Activated T-helper 2 cell treated with anti-CD3 and anti-CD28 coated beads, Interferon-gamma antibody, Interleukin-2, Interleukin-4, amounts not matched to agents 10 μg/mL and 5 μg/mL and 100 μg/mL, durations not matched to agents 14 hours and 24 hours and 36 hours (primary cell): ENCODE results near the gene NIPAL1. TPM values are rescaled to one million over a fixed set of nuclear protein-coding genes. Genes with fewer than 3 reads are reported as not detected.

Source experiments
- DNase-seq: peaks from one replicate; pipeline ENCODE4 v3.0.0; 2021; ENCODE audit warnings: low spot score
- H3K27ac Mint-ChIP-seq: one replicate; pipeline ENCODE4 v1.8.0; 2021; ENCODE audit warnings: mixed read lengths
- H3K27me3 Mint-ChIP-seq: one replicate; pipeline ENCODE4 v1.8.0; 2021; ENCODE audit warnings: low read depth, mixed read lengths
- H3K36me3 Mint-ChIP-seq: one replicate; pipeline ENCODE4 v1.8.0; 2021; ENCODE audit warnings: low read depth, mixed read lengths
- H3K4me1 Mint-ChIP-seq: one replicate; pipeline ENCODE4 v1.8.0; 2021; ENCODE audit warnings: low read depth, mixed read lengths
- H3K4me3 Mint-ChIP-seq: one replicate; pipeline ENCODE4 v1.8.0; 2021; ENCODE audit warnings: low read depth, mild to moderate bottlenecking, moderate library complexity, mixed read lengths
- H3K9me3 Mint-ChIP-seq: one replicate; pipeline ENCODE4 v1.8.0; 2021; ENCODE audit warnings: mixed read lengths
- intact Hi-C: fragments of 100-400 bp; cut with micrococcal nuclease; formaldehyde crosslinking; loops from one replicate; pipeline ENCODE4 v1.15.1; 2023
- total RNA-seq: library from RNA; stranded (reverse); gene quantifications from 2 replicates; pipeline ENCODE4 v1.2.3, GENCODE V29; 2022

The NIPAL1 gene
- total RNA-seq, 1 donor from 2014 or later = 0.82 TPM

- no peak for DNase-seq
- Mint-ChIP-seq H3K9me3 (no peaks in the 10 kb centered on the region), H3K36me3 (no peaks in the 10 kb centered on the region), H3K27ac (no peak overlapping the region), H3K4me1 (peaks cover 40% of the 10 kb centered on the region), H3K27me3 (peaks cover 76% of the 10 kb centered on the region), H3K4me3 (no peak overlapping the region)
- intact Hi-C loops = loop anchor here (2.0 to 5.0 kb wide), 2 partner anchors 57 to 116 kb away; no protein-coding TSS in a partner anchor
Measured at GRCh38 chr4:48046059-48046458, 29.5 kb downstream of the NIPAL1 start.

GRCh38 chr4:48047421-48047844, 30.9 kb downstream of the NIPAL1 start:
- peaks cover 32% of the 10 kb centered on the region for H3K4me1 Mint-ChIP-seq
- peak overlapping the region; percentile 34 for H3K4me3 Mint-ChIP-seq
- no peaks in the 10 kb centered on the region for H3K9me3 Mint-ChIP-seq
- H3K27ac Mint-ChIP-seq = peak overlapping the region; percentile 3
- H3K36me3 Mint-ChIP-seq = no peaks in the 10 kb centered on the region
- H3K27me3 Mint-ChIP-seq = peaks cover 72% of the 10 kb centered on the region
- DNase-seq = peak; percentile 48
- intact Hi-C loops = loop anchor here (1.0 to 5.0 kb wide), 3 partner anchors 11 to 115 kb away; no protein-coding TSS in a partner anchor

GRCh38 chr4:48047896-48048295, 31.3 kb downstream of the NIPAL1 start:
- H3K36me3 Mint-ChIP-seq = no peaks in the 10 kb centered on the region
- H3K4me3 Mint-ChIP-seq = no peak overlapping the region
- peaks cover 29% of the 10 kb centered on the region for H3K4me1 Mint-ChIP-seq
- H3K9me3 Mint-ChIP-seq = no peaks in the 10 kb centered on the region
- intact Hi-C loops = loop anchor here (1.0 to 5.0 kb wide), 3 partner anchors 12 to 114 kb away; no protein-coding TSS in a partner anchor
- peaks cover 67% of the 10 kb centered on the region for H3K27me3 Mint-ChIP-seq
- H3K27ac Mint-ChIP-seq = no peak overlapping the region
- no peak for DNase-seq

- DNase-seq = no peak
- H3K27ac Mint-ChIP-seq = no peak overlapping the region
- H3K9me3 Mint-ChIP-seq = no peaks in the 10 kb centered on the region
- H3K27me3 Mint-ChIP-seq = peaks cover 54% of the 10 kb centered on the region
- H3K4me3 Mint-ChIP-seq = no peak overlapping the region
- H3K4me1 Mint-ChIP-seq = peaks cover 22% of the 10 kb centered on the region
- intact Hi-C loops = loop anchor here (5.0 kb wide), 1 partner anchor 113 kb away; no protein-coding TSS in a partner anchor
- no peaks in the 10 kb centered on the region for H3K36me3 Mint-ChIP-seq
Measured at GRCh38 chr4:48049483-48049882, 32.9 kb downstream of the NIPAL1 start.

- no peaks in the 10 kb centered on the region for H3K36me3 Mint-ChIP-seq
- peaks cover 18% of the 10 kb centered on the region for H3K4me1 Mint-ChIP-seq
- intact Hi-C loops = no loop called here
- no peak for DNase-seq
- peaks cover 45% of the 10 kb centered on the region for H3K27me3 Mint-ChIP-seq
- no peaks in the 10 kb centered on the region for H3K9me3 Mint-ChIP-seq
- H3K27ac Mint-ChIP-seq = no peak overlapping the region
- H3K4me3 Mint-ChIP-seq = no peak overlapping the region
Measured at GRCh38 chr4:48051078-48051477, 34.5 kb downstream of the NIPAL1 start.

- no peaks in the 10 kb centered on the region for H3K4me1 Mint-ChIP-seq
- peaks cover 15% of the 10 kb centered on the region for H3K27me3 Mint-ChIP-seq
Measured at GRCh38 chr4:48058617-48059530, 42.3 kb downstream of the NIPAL1 start.

GRCh38 chr4:48064349-48064748, 47.8 kb downstream of the NIPAL1 start:
- intact Hi-C loops = no loop called here
- H3K9me3 Mint-ChIP-seq = peaks cover 26% of the 10 kb centered on the region
- H3K27me3 Mint-ChIP-seq = peaks cover 11% of the 10 kb centered on the region
- no peak overlapping the region for H3K27ac Mint-ChIP-seq
- peaks cover 5% of the 10 kb centered on the region for H3K4me1 Mint-ChIP-seq
- no peaks in the 10 kb centered on the region for H3K36me3 Mint-ChIP-seq
- no peak for DNase-seq
- no peak overlapping the region for H3K4me3 Mint-ChIP-seq

More at GRCh38 chr4:48058617-48059530, 42.3 kb downstream of the NIPAL1 start:
- Mint-ChIP-seq H3K36me3 (no peaks in the 10 kb centered on the region), H3K9me3 (peaks cover 34% of the 10 kb centered on the region), H3K27ac (no peak overlapping the region), H3K4me3 (no peak overlapping the region)
- intact Hi-C loops = no loop called here
- DNase-seq = no peak

GRCh38 chr4:48065587-48066052, 49.0 kb downstream of the NIPAL1 start:
- H3K27me3 Mint-ChIP-seq = peaks cover 7% of the 10 kb centered on the region
- intact Hi-C loops = no loop called here
- peaks cover 5% of the 10 kb centered on the region for H3K4me1 Mint-ChIP-seq
- H3K27ac Mint-ChIP-seq = no peak overlapping the region
- peaks cover 15% of the 10 kb centered on the region for H3K9me3 Mint-ChIP-seq
- DNase-seq = no peak
- H3K36me3 Mint-ChIP-seq = no peaks in the 10 kb centered on the region
- no peak overlapping the region for H3K4me3 Mint-ChIP-seq

GRCh38 chr4:48067536-48067935, 51.0 kb downstream of the NIPAL1 start:
- Mint-ChIP-seq H3K27ac (no peak overlapping the region), H3K36me3 (no peaks in the 10 kb centered on the region), H3K4me1 (peaks cover 5% of the 10 kb centered on the region), H3K9me3 (no peaks in the 10 kb centered on the region), H3K27me3 (no peaks in the 10 kb centered on the region), H3K4me3 (no peak overlapping the region)
- DNase-seq = no peak
- intact Hi-C loops = no loop called here

- no peaks in the 10 kb centered on the region for H3K9me3 Mint-ChIP-seq
- no peak overlapping the region for H3K4me3 Mint-ChIP-seq
- H3K36me3 Mint-ChIP-seq = no peaks in the 10 kb centered on the region
- no peak overlapping the region for H3K27ac Mint-ChIP-seq
- H3K27me3 Mint-ChIP-seq = no peaks in the 10 kb centered on the region
- H3K4me1 Mint-ChIP-seq = peaks cover 5% of the 10 kb centered on the region
- DNase-seq = no peak
- intact Hi-C loops = no loop called here
Measured at GRCh38 chr4:48068182-48068581, 51.6 kb downstream of the NIPAL1 start.

GRCh38 chr4:48069026-48069425, 52.5 kb downstream of the NIPAL1 start:
- Mint-ChIP-seq H3K9me3 (no peaks in the 10 kb centered on the region), H3K27me3 (no peaks in the 10 kb centered on the region), H3K27ac (no peak overlapping the region), H3K4me3 (no peak overlapping the region), H3K4me1 (peaks cover 5% of the 10 kb centered on the region), H3K36me3 (no peaks in the 10 kb centered on the region)
- intact Hi-C loops = no loop called here
- DNase-seq = no peak

- H3K36me3 Mint-ChIP-seq = no peaks in the 10 kb centered on the region
Measured at GRCh38 chr4:48071191-48071590, 54.6 kb downstream of the NIPAL1 start.

GRCh38 chr4:48073567-48074103, 57.1 kb downstream of the NIPAL1 start:
- no peak overlapping the region for H3K4me3 Mint-ChIP-seq
- no peak overlapping the region for H3K27ac Mint-ChIP-seq
- peaks cover 4% of the 10 kb centered on the region for H3K27me3 Mint-ChIP-seq
- H3K4me1 Mint-ChIP-seq = no peaks in the 10 kb centered on the region
- intact Hi-C loops = no loop called here
- H3K36me3 Mint-ChIP-seq = no peaks in the 10 kb centered on the region
- H3K9me3 Mint-ChIP-seq = no peaks in the 10 kb centered on the region
- no peak for DNase-seq

More at GRCh38 chr4:48071191-48071590, 54.6 kb downstream of the NIPAL1 start:
- intact Hi-C loops = no loop called here
- H3K4me3 Mint-ChIP-seq = no peak overlapping the region
- H3K9me3 Mint-ChIP-seq = no peaks in the 10 kb centered on the region
- no peak overlapping the region for H3K27ac Mint-ChIP-seq
- H3K27me3 Mint-ChIP-seq = no peaks in the 10 kb centered on the region
- DNase-seq = no peak
- no peaks in the 10 kb centered on the region for H3K4me1 Mint-ChIP-seq
